ENCODE data around the gene SYF2.

Gene SYF2

DNA sequence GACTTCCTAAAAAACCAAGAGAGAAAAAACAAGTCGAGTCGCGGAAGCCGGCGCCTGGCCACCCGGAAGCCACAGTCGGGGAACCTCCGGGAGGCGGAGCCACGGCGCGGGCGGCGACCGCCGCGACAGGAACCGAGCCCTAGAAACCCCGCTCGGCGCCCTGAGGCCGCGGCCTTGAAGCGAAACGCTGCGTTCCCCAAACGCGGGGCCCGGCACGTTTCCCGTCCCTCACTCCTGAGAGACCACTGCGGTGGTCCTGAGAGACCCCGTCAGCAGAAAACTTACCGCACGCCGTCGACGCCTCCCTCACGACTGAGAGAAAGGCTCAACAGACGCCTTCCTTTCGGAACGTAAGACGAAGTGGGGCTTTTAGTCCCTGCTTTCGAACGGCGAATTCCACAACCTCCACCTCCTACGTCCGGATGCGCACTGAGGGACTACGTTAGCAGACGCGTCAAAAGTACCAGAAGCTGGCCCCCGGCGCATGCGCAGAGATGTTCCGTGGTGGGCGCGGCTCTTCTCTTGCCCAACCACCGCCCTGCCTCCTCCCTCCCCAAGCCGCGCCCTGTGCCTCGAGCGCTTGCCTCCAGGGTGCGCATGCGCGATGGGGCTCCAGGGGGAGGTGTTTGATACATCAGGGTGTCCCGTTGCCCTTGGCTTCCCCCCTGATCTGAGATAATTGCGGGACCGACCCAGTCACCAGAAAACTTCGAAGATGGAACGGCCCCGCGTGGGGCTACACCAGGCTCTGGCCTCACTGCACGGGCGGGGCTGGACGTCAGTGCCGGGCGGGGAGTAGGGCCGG is 14.9 kb upstream of the SYF2 start, which contains the start of gene RSRP1 (continued):
- TF ChIP-seq ZNF202 (tag by site-specific recombination; IDR thresholded peaks at IDR 0.05; ENCODE audit: borderline replicate concordance) (no peak), ZNF311 (tag by site-specific recombination; IDR thresholded peaks at IDR 0.05; ENCODE audit: borderline replicate concordance) (no peak), ZNF138 (tag by site-specific recombination; IDR thresholded peaks at IDR 0.05; ENCODE audit: borderline replicate concordance) (no peak), ZNF623 (tag by site-specific recombination; IDR thresholded peaks at IDR 0.05) (no peak), HOXC10 (CRISPR knock-in tag; IDR thresholded peaks at IDR 0.05) (no peak)
- TF ChIP-seq, protein P1, sequence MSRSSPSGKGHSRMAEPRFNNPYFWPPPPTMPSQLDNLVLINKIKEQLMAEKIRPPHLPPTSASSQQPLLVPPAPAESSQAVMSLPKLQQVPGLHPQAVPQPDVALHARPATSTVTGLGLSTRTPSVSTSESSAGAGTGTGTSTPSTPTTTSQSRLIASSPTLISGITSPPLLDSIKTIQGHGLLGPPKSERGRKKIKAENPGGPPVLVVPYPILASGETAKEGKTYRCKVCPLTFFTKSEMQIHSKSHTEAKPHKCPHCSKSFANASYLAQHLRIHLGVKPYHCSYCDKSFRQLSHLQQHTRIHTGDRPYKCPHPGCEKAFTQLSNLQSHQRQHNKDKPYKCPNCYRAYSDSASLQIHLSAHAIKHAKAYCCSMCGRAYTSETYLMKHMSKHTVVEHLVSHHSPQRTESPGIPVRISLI (tag by site-specific recombination; IDR thresholded peaks at IDR 0.05) = peak; percentile 89; the same call in 1 of the 2 replicates

DNA sequence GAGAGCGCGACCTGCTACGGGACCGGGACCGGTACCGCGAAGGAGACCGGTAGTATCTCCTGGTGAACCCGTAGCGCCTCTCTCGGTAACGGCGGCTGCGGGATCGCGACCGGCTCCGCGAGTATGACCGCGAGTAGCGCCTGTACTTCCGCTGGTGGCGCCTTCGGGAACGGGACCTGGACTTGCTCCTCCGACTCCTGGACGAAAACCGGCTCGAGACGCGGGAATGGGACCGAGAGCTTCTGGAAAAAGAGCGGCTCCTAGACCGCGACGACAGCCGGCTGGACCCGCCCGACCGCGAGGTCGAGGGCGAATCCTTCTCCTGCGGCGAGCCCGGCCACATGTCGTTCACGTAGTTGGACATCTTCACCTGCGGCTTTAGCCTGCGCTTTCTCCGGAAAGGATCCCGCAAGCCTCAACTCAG is 14.3 kb upstream of the SYF2 start:
- Histone ChIP-seq H3K27ac (ENCODE audit: extremely low read depth, low read depth, low read length) (peak overlapping the region; percentile 96), H3K4me3 (ENCODE audit: low read depth, low read length) (peak overlapping the region; percentile 99), H3K4me1 (ENCODE audit: control insufficient read depth, insufficient read depth, low read length) (0 out of 2 replicates have a peak, but pooled peaks cover 2% of the 10 kb centered on the region), H3K9me3 (ENCODE audit: control insufficient read depth, insufficient read depth, low read depth, low read length) (no peaks in the 10 kb centered on the region), H3K36me3 (ENCODE audit: control insufficient read depth in 2 of 2, insufficient read depth in 1 of 2, low read length in 2 of 2) (peaks cover 30 to 50% of the 10 kb centered on the region in 2 experiments)
- POLR2A ChIA-PET = interaction anchor here (1.0 to 6.2 kb wide), 8 partner anchors 10 to 599 kb away, joined by 3 to 100 read pairs (median 5); partner anchors contain the start of genes MACO1 and SYF2
- CTCF ChIA-PET = no interaction called here
- TF ChIP-seq ZNF701 (tag by site-specific recombination; IDR thresholded peaks at IDR 0.05) = no peak
- no peak for TF ChIP-seq ZXDB (tag by site-specific recombination; IDR thresholded peaks at IDR 0.05)
- TF ChIP-seq INSM2 (tag by site-specific recombination; IDR thresholded peaks at IDR 0.05) = no peak
- no peak for TF ChIP-seq ZNF629 (tag by site-specific recombination; IDR thresholded peaks at IDR 0.05)
- no peak for TF ChIP-seq GLI4 (tag by site-specific recombination; IDR thresholded peaks at IDR 0.05)
- TF ChIP-seq ZNF544 (tag by site-specific recombination; IDR thresholded peaks at IDR 0.05) = no peak
- TF ChIP-seq ZBTB17 (tag by site-specific recombination; IDR thresholded peaks at IDR 0.05) = no peak
- no peak for TF ChIP-seq ZNF426 (tag by site-specific recombination; IDR thresholded peaks at IDR 0.05)
- TF ChIP-seq, protein P2, sequence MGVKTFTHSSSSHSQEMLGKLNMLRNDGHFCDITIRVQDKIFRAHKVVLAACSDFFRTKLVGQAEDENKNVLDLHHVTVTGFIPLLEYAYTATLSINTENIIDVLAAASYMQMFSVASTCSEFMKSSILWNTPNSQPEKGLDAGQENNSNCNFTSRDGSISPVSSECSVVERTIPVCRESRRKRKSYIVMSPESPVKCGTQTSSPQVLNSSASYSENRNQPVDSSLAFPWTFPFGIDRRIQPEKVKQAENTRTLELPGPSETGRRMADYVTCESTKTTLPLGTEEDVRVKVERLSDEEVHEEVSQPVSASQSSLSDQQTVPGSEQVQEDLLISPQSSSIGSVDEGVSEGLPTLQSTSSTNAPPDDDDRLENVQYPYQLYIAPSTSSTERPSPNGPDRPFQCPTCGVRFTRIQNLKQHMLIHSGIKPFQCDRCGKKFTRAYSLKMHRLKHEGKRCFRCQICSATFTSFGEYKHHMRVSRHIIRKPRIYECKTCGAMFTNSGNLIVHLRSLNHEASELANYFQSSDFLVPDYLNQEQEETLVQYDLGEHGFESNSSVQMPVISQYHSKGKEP (tag by site-specific recombination; IDR thresholded peaks at IDR 0.05) = no peak
- no peak for TF ChIP-seq ZFP69B (tag by site-specific recombination; IDR thresholded peaks at IDR 0.05)
- TF ChIP-seq ZBTB26 (tag by site-specific recombination; optimal IDR thresholded peaks at IDR 0.05) = peak; percentile 77
- TF ChIP-seq PBX3 (CRISPR knock-in tag; IDR thresholded peaks at IDR 0.05) = 0 out of 2 replicates have a peak, but pooled peaks have one; percentile 28
- TF ChIP-seq, protein P3, sequence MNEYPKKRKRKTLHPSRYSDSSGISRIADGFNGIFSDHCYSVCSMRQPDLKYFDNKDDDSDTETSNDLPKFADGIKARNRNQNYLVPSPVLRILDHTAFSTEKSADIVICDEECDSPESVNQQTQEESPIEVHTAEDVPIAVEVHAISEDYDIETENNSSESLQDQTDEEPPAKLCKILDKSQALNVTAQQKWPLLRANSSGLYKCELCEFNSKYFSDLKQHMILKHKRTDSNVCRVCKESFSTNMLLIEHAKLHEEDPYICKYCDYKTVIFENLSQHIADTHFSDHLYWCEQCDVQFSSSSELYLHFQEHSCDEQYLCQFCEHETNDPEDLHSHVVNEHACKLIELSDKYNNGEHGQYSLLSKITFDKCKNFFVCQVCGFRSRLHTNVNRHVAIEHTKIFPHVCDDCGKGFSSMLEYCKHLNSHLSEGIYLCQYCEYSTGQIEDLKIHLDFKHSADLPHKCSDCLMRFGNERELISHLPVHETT (tag by site-specific recombination; IDR thresholded peaks at IDR 0.05) = no peak
- no peak for TF ChIP-seq ZBTB6 (tag by site-specific recombination; IDR thresholded peaks at IDR 0.05)
- TF ChIP-seq IKZF3 (tag by site-specific recombination; IDR thresholded peaks at IDR 0.05) = peak; percentile 32; the same call in 1 of the 2 replicates
- TF ChIP-seq CTCF (tag by site-specific recombination; IDR thresholded peaks at IDR 0.05) = peak; percentile 76
- TF ChIP-seq ZNF423 (tag by site-specific recombination; IDR thresholded peaks at IDR 0.05) = no peak
- no peak for TF ChIP-seq ZNF350 (tag by site-specific recombination; IDR thresholded peaks at IDR 0.05)

Data from HEK293 (cell line).